CD14-positive monocyte (primary cell): ENCODE measurements around the gene RRBP1. TPM values are rescaled to one million over a fixed set of nuclear protein-coding genes. Genes with fewer than 3 reads are reported as not detected.
A peak's percentile ranks its signal among the peaks of the same experiment; 100 is the strongest.

Experiments
- DNase-seq, 3 donors: peaks; one replicate each; pipeline ENCODE4 v3.0.0-alpha.2; 2011 to 2022
- H2AFZ ChIP-seq: 2 replicates; pipeline ENCODE4 v1.6.0; 2012; ENCODE audit warnings: mild to moderate bottlenecking, low read depth, low read length, inconsistent platforms; ENCODE audit not compliant: insufficient read depth, poor library complexity, severe bottlenecking
- H3K27ac ChIP-seq, 2 donors: 1 replicate in 1 of 2; 2 replicates in 1 of 2; pipeline ENCODE4 v1.5.1; 2012 to 2013; ENCODE audit warnings: low read length in 2 of 2, control low read depth in 1 of 2, inconsistent platforms in 1 of 2, low read depth in 1 of 2, mild to moderate bottlenecking in 1 of 2
- H3K27me3 ChIP-seq, 2 donors: one replicate each; pipeline versions ENCODE4 v1.6.0 to v1.6.1; 2011 to 2013; ENCODE audit warnings: low read length in 2 of 2; ENCODE audit not compliant: control insufficient read depth in 2 of 2, insufficient read depth in 2 of 2
- H3K36me3 ChIP-seq, 2 donors: replicated peaks in 1 of 2; 1 replicate in 1 of 2; 2 replicates in 1 of 2; pipeline versions ENCODE4 v1.5.1 to v1.6.1; 2012 to 2013; ENCODE audit warnings: low read length in 2 of 2, control low read depth in 1 of 2, inconsistent platforms in 1 of 2, mild to moderate bottlenecking in 1 of 2; ENCODE audit not compliant: insufficient read depth in 2 of 2, control insufficient read depth in 1 of 2
- H3K4me1 ChIP-seq, 2 donors: 1 replicate in 1 of 2; 2 replicates in 1 of 2; pipeline versions ENCODE4 v1.5.1 to v1.6.1; 2012 to 2013; ENCODE audit warnings: low read length in 2 of 2, control low read depth in 1 of 2, inconsistent platforms in 1 of 2, mild to moderate bottlenecking in 1 of 2, moderate library complexity in 1 of 2; ENCODE audit not compliant: insufficient read depth in 2 of 2, control insufficient read depth in 1 of 2
- H3K4me2 ChIP-seq: replicated peaks from 2 replicates; pipeline ENCODE3; 2012; ENCODE audit warnings: low read length, moderate library complexity, mild to moderate bottlenecking; ENCODE audit not compliant: poor library complexity, severe bottlenecking; ENCODE audit errors: extremely low read depth
- H3K4me3 ChIP-seq, 3 experiments: fragments of 200-600 bp in 1 of 3; sonication (generic) in 1 of 3; replicated peaks in 1 of 3; 1 replicate in 2 of 3; 2 replicates in 1 of 3; pipeline ENCODE4 v1.5.1; 2011 to 2013; ENCODE audit warnings: low read length in 3 of 3, mild to moderate bottlenecking in 3 of 3, control low read depth in 2 of 3, low read depth in 2 of 3, inconsistent platforms in 1 of 3, moderate library complexity in 1 of 3
- H3K79me2 ChIP-seq: 2 replicates; pipeline ENCODE4 v1.6.0; 2012; ENCODE audit warnings: mild to moderate bottlenecking, control low read depth, inconsistent platforms, low read length, moderate library complexity; ENCODE audit not compliant: insufficient read depth
- H3K9ac ChIP-seq: 2 replicates; pipeline ENCODE4 v1.6.0; 2017; ENCODE audit warnings: low read length, mild to moderate bottlenecking; ENCODE audit not compliant: insufficient read depth, poor library complexity, severe bottlenecking
- H3K9me3 ChIP-seq, 2 donors: replicated peaks in 1 of 2; 1 replicate in 1 of 2; 2 replicates in 1 of 2; pipeline versions ENCODE4 v1.5.1 to v1.6.1; 2012 to 2013; ENCODE audit warnings: low read length in 2 of 2, control low read depth in 1 of 2; ENCODE audit not compliant: control insufficient read depth in 1 of 2, insufficient read depth in 1 of 2
- H4K20me1 ChIP-seq: 2 replicates; pipeline ENCODE4 v1.6.0; 2012; ENCODE audit warnings: mild to moderate bottlenecking, low read length, control low read depth, moderate library complexity; ENCODE audit not compliant: insufficient read depth
- H3K27ac Mint-ChIP-seq, 7 donors: one replicate each; pipeline ENCODE4 v1.8.0; 2020; ENCODE audit warnings: mild to moderate bottlenecking in 7 of 7, mixed read lengths in 7 of 7, moderate library complexity in 6 of 7, inconsistent platforms in 2 of 7
- H3K27me3 Mint-ChIP-seq, 3 donors: one replicate each; pipeline ENCODE4 v1.8.0; 2021 to 2022; ENCODE audit warnings: low read depth in 3 of 3, mild to moderate bottlenecking in 3 of 3, mixed read lengths in 3 of 3, moderate library complexity in 3 of 3, inconsistent platforms in 1 of 3
- H3K36me3 Mint-ChIP-seq, 2 donors: one replicate each; pipeline ENCODE4 v1.8.0; 2020; ENCODE audit warnings: mixed read lengths in 2 of 2, inconsistent platforms in 1 of 2, mild to moderate bottlenecking in 1 of 2
- H3K4me1 Mint-ChIP-seq: one replicate; pipeline ENCODE4 v1.8.0; 2020; ENCODE audit warnings: mild to moderate bottlenecking, mixed read lengths
- H3K4me3 Mint-ChIP-seq, 2 donors: one replicate each; pipeline ENCODE4 v1.8.0; 2020; ENCODE audit warnings: mild to moderate bottlenecking in 2 of 2, mixed read lengths in 2 of 2, moderate library complexity in 1 of 2
- H3K9me3 Mint-ChIP-seq, 7 donors: one replicate each; pipeline ENCODE4 v1.8.0; 2020 to 2022; ENCODE audit warnings: mixed read lengths in 7 of 7, mild to moderate bottlenecking in 6 of 7, moderate library complexity in 6 of 7, inconsistent platforms in 2 of 7
- CTCF ChIP-seq: fragments of 200-600 bp; IDR thresholded peaks from one replicate; pipeline ENCODE4 v1.8.0; 2022; ENCODE audit warnings: antibody characterized with exemption, mild to moderate bottlenecking
- WGBS: methylation state at CpG from one replicate; pipeline ENCODE4 v1.1.5; 2013; ENCODE audit warnings: missing lambda C conversion rate; ENCODE audit not compliant: insufficient coverage; 5-methylcytosine and 5-hydroxymethylcytosine counted together
- intact Hi-C, 2 donors: fragments of 100-400 bp; cut with micrococcal nuclease; formaldehyde crosslinking; loops; one replicate each; pipeline versions ENCODE4 v1.15.0 to v1.15.1; 2023
- polyA plus RNA-seq, 3 donors: library from polyadenylated mRNA; depleted of rRNA in 1 of 3; unstranded in 2 of 3; stranded (reverse) in 1 of 3; fragments of 300-500 nt in 2 of 3; fragments of >200 nt in 1 of 3; fragmentation: Illumina TruSeq in 2 of 3; gene quantifications; 1 replicate in 2 of 3; 2 replicates in 1 of 3; pipeline ENCODE4 v1.2.3, GENCODE V29; 2012 to 2021

The RRBP1 gene
- polyA plus RNA-seq, 3 donors, result 4.7 to 22.2 (median 7.5) TPM

DNA sequence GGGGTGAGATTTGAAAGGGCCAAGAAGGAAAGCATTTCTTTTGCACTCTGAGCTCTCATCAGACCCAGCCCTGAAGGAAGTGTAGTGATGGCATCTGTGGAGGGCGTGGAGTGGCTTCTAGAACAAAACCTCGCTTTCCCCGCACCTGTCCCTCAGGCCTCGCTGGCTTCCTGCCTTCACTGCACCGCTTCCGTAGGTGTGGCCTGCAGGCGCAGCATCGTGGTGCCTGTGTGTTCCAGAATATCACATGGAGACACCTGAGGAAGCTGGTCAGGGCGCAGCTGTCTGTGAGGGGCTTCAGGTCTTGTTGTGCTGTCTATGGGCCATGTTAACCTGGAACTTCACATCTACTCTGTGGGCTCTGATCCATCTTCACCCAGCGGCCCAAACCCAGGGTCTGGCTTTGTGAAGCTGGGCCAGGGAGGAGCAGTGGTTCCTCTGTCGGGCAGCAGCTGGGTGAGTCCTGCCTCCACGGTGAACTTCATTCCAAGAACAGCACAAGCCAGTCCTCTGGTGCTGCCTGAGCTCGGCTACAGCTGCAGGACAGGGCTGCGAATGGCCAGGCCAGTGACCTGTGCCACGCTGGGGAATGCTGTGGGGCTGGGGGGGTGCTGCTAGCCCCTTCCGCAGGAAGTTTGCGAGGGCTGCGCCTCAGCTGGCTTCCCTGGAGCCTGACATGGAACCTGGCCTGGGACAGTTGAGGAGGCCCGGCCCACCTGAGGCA, 71.3 kb downstream of the RRBP1 start:
- no peak overlapping the region for H3K27ac ChIP-seq
- intact Hi-C loops, result loop anchor here (2.0 to 10.0 kb wide), 2 partner anchors 74 to 106 kb away; no protein-coding TSS in a partner anchor
- TF ChIP-seq CTCF, result no peak
- H4K20me1 ChIP-seq, result peaks cover 4% of the 10 kb centered on the region
- H3K4me1 ChIP-seq, result peaks cover 7 to 12% of the 10 kb centered on the region in 2 donors
- H3K36me3 Mint-ChIP-seq, result peaks cover 22 to 34% of the 10 kb centered on the region in 2 donors
- H3K4me2 ChIP-seq, result no peak overlapping the region
- no peak overlapping the region for H3K4me3 Mint-ChIP-seq
- H3K27me3 Mint-ChIP-seq, result no peaks in the 10 kb centered on the region
- H3K36me3 ChIP-seq, result peaks cover 12 to 24% of the 10 kb centered on the region in 2 donors
- no peaks in the 10 kb centered on the region for H3K9me3 ChIP-seq
- H3K27ac Mint-ChIP-seq, result no peak overlapping the region
- no peaks in the 10 kb centered on the region for H3K79me2 ChIP-seq
- H2AFZ ChIP-seq, result no peak overlapping the region
- H3K9me3 Mint-ChIP-seq, result no peaks in the 10 kb centered on the region
- no peak overlapping the region for H3K9ac ChIP-seq
- no peaks in the 10 kb centered on the region for H3K27me3 ChIP-seq
- 46% methylated on average over 17 of the region's 19 CpGs for WGBS
- DNase-seq, result peak in 1 of 3 donors; percentile 3
- H3K4me3 ChIP-seq, result no peak overlapping the region
- peaks cover 10% of the 10 kb centered on the region for H3K4me1 Mint-ChIP-seq

GRCh38 chr20:17609811-17610377, 72.1 kb downstream of the RRBP1 start:
- H3K4me1 Mint-ChIP-seq, result peaks cover 9% of the 10 kb centered on the region
- H3K9me3 ChIP-seq, result no peaks in the 10 kb centered on the region
- H3K27ac Mint-ChIP-seq, result peak overlapping the region in 2 of 7 donors; percentile 16 to 69
- peaks cover 10 to 16% of the 10 kb centered on the region in 2 donors for H3K36me3 ChIP-seq
- H2AFZ ChIP-seq, result no peak overlapping the region
- no peak for TF ChIP-seq CTCF
- H3K4me2 ChIP-seq, result no peak overlapping the region
- no peak overlapping the region for H3K27ac ChIP-seq
- H3K4me3 Mint-ChIP-seq, result no peak overlapping the region
- H3K27me3 Mint-ChIP-seq, result no peaks in the 10 kb centered on the region
- WGBS, result 68% methylated on average over 3 of the region's 8 CpGs
- intact Hi-C loops, result loop anchor here (2.0 to 10.0 kb wide), 2 partner anchors 73 to 105 kb away; no protein-coding TSS in a partner anchor
- H4K20me1 ChIP-seq, result peaks cover 4% of the 10 kb centered on the region
- no peaks in the 10 kb centered on the region for H3K27me3 ChIP-seq
- no peak for DNase-seq
- no peak overlapping the region for H3K9ac ChIP-seq
- H3K36me3 Mint-ChIP-seq, result peaks cover 22 to 34% of the 10 kb centered on the region in 2 donors
- H3K79me2 ChIP-seq, result no peaks in the 10 kb centered on the region
- no peak overlapping the region for H3K4me3 ChIP-seq
- no peaks in the 10 kb centered on the region for H3K9me3 Mint-ChIP-seq
- H3K4me1 ChIP-seq, result peaks cover 0 to 3% of the 10 kb centered on the region in 2 donors
